ENCODE data around the gene MYO9A. TPM values are rescaled to one million over a fixed set of nuclear protein-coding genes. Genes with fewer than 3 reads are reported as not detected.

The MYO9A gene
- total RNA-seq, 2 donors from 2014 or later, result 34.9 to 36.4 TPM

GRCh38 chr15:71891026-71891425 is 226.9 kb downstream of the MYO9A start:
- H3K27me3 ChIP-seq (ENCODE audit: control insufficient read depth, insufficient read depth, low read length, poor library complexity, severe bottlenecking), result no peaks in the 10 kb centered on the region
- H3K27ac ChIP-seq (ENCODE audit: low read depth, low read length), result no peak overlapping the region
- no peaks in the 10 kb centered on the region for H3K27me3 Mint-ChIP-seq (ENCODE audit: insufficient read depth)
- no peak overlapping the region for H3K27ac Mint-ChIP-seq
- H3K9me3 Mint-ChIP-seq, result no peaks in the 10 kb centered on the region
- no peak for DNase-seq
- no peak overlapping the region for H3K4me3 ChIP-seq (ENCODE audit: low read length)
- TF ChIP-seq CTCF (conservative IDR thresholded peaks at IDR 0.05), result no peak
- no peak overlapping the region for H3K4me3 Mint-ChIP-seq
- no peaks in the 10 kb centered on the region for H3K4me1 ChIP-seq (ENCODE audit: control insufficient read depth, insufficient read depth, low read length)
- peaks cover 38% of the 10 kb centered on the region for H3K36me3 ChIP-seq (ENCODE audit: control insufficient read depth, insufficient read depth, low read length)
- WGBS, 2 experiments (ENCODE audit: insufficient coverage in 1 of 2, insufficient read length in 1 of 2), result 89% methylated on average over 4 of the region's 4 CpGs
- H3K9ac ChIP-seq (ENCODE audit: extremely low read depth, low read length, poor library complexity, severe bottlenecking), result no peak overlapping the region
- no peaks in the 10 kb centered on the region for H3K9me3 ChIP-seq (ENCODE audit: control insufficient read depth, low read length)
- no peaks in the 10 kb centered on the region for H3K36me3 Mint-ChIP-seq (ENCODE audit: low read depth)
- no peaks in the 10 kb centered on the region for H3K4me1 Mint-ChIP-seq

DNA sequence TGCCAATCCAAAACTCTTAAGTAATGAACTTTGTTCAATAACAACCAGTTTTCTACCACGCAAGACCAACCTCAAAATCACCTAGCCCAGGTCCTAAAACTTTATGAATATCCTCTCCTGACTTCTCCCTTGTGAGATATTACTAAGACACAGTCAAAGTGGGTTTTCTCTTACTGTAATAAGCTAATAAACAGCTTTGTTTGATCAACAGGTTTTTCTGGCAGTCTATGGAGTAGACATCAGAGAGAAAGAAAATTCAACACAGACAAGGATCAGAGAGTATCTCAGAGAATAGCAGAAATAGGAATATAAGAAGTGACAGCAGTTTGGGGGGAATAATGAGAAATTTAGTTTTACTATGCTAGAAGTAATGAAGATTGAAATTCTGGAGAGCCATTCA is 228.0 kb downstream of the MYO9A start:
- Histone ChIP-seq H3K9me3 (ENCODE audit: control insufficient read depth, low read length) (no peaks in the 10 kb centered on the region), H3K9ac (ENCODE audit: extremely low read depth, low read length, poor library complexity, severe bottlenecking) (no peak overlapping the region), H3K4me1 (ENCODE audit: control insufficient read depth, insufficient read depth, low read length) (no peaks in the 10 kb centered on the region), H3K27me3 (ENCODE audit: control insufficient read depth, insufficient read depth, low read length, poor library complexity, severe bottlenecking) (no peaks in the 10 kb centered on the region), H3K27ac (ENCODE audit: low read depth, low read length) (no peak overlapping the region), H3K4me3 (ENCODE audit: low read length) (no peak overlapping the region), H3K36me3 (ENCODE audit: control insufficient read depth, insufficient read depth, low read length) (peaks cover 45% of the 10 kb centered on the region)
- no peak for DNase-seq
- Mint-ChIP-seq H3K27me3 (ENCODE audit: insufficient read depth) (no peaks in the 10 kb centered on the region), H3K4me3 (no peak overlapping the region), H3K27ac (no peak overlapping the region), H3K9me3 (no peaks in the 10 kb centered on the region), H3K4me1 (no peaks in the 10 kb centered on the region), H3K36me3 (ENCODE audit: low read depth) (peaks cover 8% of the 10 kb centered on the region)
- no peak for TF ChIP-seq CTCF (conservative IDR thresholded peaks at IDR 0.05)
- 90 to 100% methylated on average over 1 of the region's 1 CpG for WGBS, 2 experiments (ENCODE audit: insufficient coverage in 1 of 2, insufficient read length in 1 of 2)

DNA sequence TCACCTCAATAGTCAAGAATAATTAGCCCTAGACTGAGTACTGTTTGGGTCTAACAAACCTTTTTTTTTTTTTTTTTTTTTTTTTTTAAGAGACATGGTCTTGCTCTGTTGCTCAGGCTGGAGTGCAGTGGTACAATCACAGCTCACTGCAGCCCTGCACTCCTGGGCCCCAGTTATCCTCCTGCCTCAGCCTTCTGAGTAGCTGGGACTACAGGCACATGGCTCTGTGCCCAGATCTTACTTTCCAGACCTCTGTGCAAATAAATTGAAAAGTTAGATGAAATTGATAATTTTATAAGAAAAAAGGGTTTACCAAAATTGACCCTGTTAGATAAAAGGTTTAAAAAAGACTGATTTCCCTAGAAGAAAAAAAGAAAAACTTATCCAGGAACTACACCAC is 228.6 kb downstream of the MYO9A start:
- no peak overlapping the region for H3K4me3 ChIP-seq (ENCODE audit: low read length)
- H3K9me3 ChIP-seq (ENCODE audit: control insufficient read depth, low read length), result no peaks in the 10 kb centered on the region
- H3K4me1 ChIP-seq (ENCODE audit: control insufficient read depth, insufficient read depth, low read length), result no peaks in the 10 kb centered on the region
- Mint-ChIP-seq H3K4me1 (no peaks in the 10 kb centered on the region), H3K9me3 (no peaks in the 10 kb centered on the region), H3K36me3 (ENCODE audit: low read depth) (peaks cover 8% of the 10 kb centered on the region), H3K27ac (no peak overlapping the region), H3K4me3 (no peak overlapping the region), H3K27me3 (ENCODE audit: insufficient read depth) (no peaks in the 10 kb centered on the region)
- H3K9ac ChIP-seq (ENCODE audit: extremely low read depth, low read length, poor library complexity, severe bottlenecking), result no peak overlapping the region
- TF ChIP-seq CTCF (conservative IDR thresholded peaks at IDR 0.05), result no peak
- DNase-seq, result no peak
- H3K36me3 ChIP-seq (ENCODE audit: control insufficient read depth, insufficient read depth, low read length), result peaks cover 45% of the 10 kb centered on the region
- H3K27me3 ChIP-seq (ENCODE audit: control insufficient read depth, insufficient read depth, low read length, poor library complexity, severe bottlenecking), result no peaks in the 10 kb centered on the region
- H3K27ac ChIP-seq (ENCODE audit: low read depth, low read length), result no peak overlapping the region

All from endodermal cell (in vitro differentiated cells).